NK-92 (cell line): ENCODE measurements around the gene ITM2C.

Experiments
- DNase-seq: peaks from one replicate; lab custom pipeline; 2025; ENCODE audit not compliant: unreplicated experiment; lab: John Stamatoyannopoulos, UW

The ITM2C gene

DNA sequence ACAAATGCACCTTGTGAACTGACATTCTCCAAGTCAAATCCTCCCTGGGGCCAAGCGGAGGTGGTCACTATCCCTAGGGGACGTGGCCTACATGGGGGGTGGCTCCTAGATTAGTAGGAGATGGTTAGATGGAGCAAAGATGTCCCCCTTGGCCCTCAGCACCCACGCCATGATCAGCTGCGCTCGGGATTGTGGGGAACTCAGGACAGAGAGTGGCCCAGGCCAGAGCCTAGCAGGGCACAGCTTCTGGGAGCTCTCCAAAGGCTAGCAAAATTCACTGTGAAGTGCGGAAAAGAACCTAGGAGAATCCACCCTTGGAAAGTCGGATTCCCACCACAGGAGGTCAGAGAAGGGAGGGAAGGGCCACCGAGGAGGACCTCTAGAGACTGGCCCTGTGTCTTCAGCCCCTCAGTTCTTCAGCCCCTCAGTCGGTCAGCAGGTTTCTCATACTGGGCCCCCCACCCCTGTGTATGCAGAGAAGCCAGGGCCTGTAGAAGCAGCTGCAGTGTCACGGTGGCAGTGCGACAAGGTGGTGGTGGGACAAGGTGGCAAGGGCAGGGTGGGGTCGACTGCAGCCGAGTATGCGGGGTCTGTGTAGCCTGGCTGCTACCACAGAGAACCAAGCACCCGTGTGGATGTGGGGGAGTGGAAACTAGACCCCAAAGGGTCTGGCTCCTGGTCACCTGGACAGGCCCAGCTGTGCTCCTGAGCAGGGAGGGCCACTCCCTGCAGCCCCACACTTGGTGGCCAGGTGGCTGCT, 41.9 kb downstream of the ITM2C start:
- no peak for DNase-seq

DNA sequence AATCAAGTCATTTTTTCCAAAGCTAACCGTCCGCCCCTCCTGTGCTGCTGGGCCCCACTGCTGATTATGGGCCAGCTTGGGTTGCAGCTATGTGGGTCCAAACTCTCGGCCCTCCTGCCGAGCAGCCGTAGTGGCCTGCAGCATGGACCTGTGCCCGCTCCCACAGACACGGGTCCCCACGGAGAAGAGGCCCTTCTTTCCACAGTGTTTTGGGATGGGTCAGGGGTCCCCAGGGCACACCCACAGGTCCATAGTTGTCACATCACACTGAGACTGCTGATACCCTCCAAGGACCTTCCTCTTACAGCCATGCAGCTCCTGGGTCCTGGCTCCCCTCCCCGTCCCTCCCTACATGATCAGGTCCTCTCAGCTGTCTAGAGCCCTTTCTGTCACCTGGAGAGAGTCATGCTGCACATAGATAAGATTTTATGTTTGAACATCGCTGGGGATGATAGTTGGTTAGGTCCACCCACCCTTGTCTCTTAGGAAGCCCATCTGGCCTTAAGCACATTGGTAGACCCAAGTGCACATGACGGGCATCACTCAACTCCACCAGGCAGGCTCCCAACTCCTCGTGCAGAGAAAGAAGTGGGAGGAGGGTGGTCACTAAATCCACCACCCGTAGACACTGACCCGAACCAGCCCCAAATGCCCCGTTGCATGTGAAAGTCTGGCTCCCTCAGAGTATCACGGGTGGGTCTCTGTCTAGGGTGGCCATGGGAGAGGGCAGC, 42.8 kb downstream of the ITM2C start:
- no peak for DNase-seq

DNA sequence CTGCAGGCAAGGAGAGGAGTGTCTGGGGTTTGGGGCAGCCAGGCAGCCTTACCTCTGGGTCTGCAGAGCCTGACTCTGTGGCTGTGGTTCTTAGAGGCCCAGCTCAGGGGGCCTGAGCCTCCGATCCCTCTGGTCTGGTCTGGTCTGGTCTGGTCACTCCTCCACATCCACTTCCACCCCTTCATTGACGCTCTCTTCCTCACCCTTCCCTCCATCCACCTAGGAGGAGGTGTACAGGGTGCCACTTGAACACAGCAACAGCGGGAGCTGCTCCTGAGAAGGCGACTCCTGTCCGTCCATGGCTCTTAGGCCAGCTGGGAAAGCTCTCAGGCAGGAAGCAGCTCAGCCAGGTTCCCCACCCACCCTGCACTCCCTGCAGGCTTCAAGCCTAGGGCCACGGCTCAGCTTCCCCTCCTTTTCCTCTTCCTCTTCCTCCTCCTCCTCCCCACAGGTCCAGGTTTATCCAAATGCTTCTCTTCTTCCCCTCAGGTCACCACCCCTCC, 43.4 kb downstream of the ITM2C start:
- DNase-seq: no peak

DNA sequence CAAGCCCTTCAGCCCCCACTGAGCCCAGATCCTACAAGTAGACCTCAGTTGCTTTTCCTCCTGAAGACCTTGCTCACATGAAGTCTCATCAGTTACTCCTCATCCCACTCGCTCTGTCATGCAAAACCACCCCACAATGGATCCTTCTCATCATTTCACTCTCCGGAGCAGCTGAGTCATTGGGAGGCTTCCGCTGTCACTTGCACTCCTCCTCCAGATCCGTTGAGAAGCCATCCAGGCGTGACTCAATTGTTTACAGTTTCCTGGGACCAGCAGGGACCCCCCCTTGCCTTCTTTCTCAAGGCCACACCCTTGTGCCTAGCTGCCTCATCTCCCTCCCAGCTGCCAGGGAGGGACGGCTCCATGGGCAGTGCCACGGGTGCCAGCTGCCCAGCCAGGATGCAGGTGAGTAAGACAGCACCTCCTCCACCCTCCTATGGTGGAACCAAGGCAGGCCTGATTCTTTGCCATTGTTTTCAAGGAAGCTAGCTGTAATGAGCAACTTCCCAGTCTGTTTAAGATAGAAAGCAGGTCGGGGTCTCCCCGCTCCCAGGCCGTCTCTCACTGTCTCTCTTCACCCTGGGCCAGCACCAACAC, 44.0 kb downstream of the ITM2C start:
- DNase-seq: no peak

DNA sequence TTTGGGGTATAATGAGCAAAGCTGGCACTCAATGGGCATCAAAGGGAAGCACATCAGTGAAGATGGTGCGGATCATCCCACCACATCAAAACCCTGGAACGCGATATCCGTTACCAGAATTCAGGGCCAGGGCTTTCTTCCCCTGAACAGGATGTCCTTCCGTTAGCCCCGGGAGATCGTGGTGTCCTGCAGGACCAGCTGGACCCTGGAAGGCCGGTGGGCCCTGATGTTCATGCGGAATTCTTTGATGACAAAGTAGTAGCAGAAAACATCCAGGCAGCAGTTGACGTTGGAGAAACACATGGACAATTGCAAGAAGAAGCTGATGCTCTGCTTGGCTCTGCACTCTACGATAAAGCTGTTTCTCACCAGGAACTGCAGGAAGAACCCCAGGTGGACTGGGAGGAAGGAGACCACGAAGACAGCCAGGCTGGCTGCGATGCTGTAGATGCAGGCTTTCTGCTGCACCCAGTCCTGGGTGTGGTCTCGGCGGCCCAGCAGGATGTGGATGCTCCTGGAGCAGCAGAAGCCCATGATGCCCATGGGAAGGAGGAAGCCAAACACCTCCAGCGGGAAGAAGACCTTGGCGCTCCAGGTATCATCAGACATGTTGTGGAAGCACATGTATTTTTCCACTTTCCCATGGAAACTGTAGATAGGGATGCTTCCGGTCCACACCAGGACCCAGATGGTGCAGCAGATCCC, 45.3 kb downstream of the ITM2C start:
- DNase-seq: no peak

DNA sequence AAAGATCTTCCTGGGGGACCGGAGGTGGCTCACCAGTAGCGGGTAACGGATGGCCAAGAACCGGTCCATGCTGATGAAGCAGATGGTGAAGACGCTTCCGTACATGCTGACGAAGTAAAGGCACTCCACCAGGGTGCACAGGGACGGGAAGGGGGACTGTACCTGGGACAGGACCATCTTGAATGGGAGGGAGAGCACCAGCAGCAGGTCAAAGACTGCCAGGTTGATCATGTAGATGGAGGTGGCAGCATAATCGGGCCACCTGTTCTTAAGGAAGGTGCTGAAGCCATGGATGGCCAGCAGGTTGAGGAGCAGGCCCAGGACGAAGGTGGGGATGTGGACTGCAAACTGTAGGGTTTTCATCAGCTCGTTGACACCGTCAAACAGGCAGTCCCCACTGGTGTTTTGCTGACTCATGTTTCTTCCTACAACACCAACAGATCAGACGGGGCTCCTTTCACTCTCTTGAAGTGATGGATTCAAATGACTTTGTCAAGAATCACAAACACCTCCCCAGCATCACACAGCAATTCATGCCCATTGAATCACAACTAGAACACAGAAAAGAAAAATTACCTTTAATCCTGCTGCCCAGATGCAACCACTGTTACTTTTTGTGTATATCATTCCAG, 45.9 kb downstream of the ITM2C start:
- DNase-seq: no peak

DNA sequence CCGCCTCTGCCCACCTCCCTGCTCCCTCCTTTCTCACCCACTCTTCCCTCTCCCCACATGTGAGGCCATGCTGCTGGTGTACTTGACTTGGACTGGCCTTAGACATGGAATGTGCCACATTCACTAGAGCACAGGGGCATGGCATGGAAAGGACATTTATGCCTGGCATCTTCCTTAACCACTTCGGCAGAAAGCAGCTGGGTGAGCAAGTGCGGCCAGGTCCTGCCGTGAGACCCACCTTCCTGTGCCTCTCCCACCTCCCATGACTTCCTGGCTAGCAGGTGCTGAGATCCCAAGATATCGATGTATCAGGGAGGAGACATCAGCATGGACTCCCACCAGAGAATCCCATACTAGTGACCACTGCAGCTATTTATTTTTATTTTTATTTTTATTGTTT, 47.3 kb downstream of the ITM2C start:
- DNase-seq: no peak

DNA sequence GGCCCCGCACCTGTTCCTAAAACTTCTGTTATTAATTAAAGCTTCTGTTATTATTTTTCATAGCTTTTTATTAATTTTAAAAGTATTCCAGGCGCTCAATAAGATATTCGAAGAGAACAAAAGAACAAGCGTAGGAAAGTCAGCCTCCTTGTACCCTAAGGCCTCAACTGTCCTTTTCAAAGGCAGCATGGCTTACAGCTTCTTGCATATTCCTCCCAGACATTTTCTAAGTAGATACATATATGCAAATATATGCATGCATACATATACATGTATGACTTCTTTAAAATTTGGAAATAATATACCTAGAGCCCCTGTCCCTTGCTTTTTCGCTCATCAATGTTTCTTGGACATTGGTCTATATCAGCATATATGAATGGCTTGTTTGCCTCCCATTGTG, 48.0 kb downstream of the ITM2C start:
- no peak for DNase-seq

DNA sequence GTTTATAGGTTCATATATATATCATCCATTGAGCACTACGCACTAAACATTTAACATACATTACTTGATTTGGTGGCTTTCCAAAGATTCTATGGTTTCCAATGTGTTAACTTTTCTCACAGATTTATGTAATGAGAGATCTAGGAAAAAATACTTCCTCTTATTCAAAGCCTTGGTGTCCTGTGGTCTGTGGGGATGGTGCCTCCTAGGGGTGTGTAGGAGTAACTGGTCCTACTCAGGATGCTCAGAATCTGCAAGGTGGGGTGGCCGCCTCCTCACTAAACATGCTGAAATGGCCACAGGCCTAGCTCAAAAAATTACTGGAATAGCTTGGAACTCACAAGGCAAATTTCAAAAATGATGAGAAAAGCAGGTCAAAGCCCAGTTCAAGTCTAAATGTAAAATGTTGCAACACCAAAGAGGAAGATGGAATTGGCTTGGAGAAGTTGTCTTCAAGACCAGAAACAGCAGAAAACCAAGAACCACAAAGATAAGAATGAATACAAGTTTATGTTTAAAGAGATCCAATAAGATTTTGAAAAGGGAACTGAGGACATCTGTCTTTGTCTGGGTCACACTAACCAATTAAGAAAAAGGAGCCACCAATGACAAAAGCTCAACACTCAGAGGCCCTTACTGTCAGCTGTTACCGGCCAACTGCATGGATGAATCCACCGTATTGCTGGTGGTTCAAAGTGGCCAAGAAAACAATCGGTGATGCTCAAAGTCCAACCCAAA, 48.8 kb downstream of the ITM2C start:
- no peak for DNase-seq

DNA sequence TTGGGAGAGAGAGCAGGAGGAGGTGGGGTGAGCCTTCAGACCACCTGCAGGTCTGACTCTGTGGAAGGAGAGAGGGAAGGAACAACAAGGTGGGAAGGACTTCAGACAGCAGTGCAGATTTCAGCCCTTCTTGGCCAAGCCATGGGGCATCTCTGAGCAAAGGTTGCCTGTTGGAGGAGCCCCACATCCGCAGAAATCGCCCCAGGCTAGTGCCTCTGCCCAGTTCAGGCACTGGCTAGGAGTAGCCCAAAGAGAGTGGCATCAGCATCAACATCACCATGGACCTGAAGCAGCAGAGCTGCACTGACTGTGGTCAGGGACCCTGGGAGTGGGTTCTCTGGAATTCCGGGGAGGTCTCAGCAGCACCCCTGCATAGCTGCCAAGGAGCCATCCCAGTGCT, 50.1 kb downstream of the ITM2C start:
- no peak for DNase-seq

DNA sequence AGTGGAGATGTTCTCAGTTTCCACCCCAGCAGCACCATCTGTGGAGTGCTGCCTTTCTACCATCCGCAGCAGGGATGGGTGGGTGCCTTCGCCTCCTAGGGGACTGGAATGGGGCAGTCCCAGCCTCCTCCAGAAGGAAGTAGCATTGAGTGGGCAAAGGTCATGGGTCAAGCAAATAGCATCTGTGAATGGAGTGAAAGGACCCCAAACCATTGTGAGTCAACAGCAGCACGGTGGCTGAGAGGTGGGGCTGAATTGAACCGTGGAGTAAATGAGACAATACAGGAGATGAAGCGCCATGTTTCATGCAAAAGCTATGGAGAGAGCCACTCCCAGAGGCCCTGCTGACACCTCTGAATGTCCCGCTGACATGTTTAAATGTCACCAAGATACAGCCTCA, 50.6 kb downstream of the ITM2C start:
- DNase-seq: no peak

DNA sequence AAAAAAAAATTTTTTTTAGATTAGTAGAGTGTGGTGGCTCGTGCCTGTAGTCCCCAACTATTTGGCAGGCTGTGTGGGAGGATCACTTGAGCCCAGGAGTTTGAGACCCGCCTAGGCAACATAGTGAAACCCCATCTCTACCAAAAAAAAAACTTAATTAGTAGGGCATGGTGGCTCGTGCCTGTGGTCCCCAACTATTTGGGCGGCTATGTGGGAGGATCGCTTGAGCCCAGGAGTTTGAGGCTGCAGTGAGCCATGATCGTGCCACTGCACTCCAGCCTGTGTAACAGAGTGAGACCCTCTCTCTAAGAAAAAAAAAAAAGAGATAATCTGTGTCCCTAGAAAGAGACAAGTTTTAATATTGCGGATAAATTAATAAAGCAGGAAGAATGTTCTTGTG, 51.5 kb downstream of the ITM2C start:
- no peak for DNase-seq

DNA sequence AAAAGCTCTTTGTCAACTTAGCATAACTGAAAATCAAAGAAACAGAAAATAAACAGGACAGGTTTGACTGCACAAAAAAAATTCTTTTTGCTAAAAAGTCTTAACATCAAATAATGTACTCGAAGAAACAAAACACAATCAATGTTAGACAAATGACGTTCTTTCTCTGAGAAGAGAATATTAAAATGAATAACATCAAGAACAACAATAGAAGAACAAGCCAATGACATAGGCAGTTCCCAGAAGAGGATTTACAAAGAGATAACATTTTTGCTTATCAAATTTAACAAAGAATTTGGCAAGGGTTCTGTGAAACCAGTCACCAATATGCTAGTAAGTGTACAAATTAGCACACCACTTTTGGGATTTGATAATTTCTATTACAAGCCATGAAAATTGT, 54.5 kb downstream of the ITM2C start:
- DNase-seq: no peak

DNA sequence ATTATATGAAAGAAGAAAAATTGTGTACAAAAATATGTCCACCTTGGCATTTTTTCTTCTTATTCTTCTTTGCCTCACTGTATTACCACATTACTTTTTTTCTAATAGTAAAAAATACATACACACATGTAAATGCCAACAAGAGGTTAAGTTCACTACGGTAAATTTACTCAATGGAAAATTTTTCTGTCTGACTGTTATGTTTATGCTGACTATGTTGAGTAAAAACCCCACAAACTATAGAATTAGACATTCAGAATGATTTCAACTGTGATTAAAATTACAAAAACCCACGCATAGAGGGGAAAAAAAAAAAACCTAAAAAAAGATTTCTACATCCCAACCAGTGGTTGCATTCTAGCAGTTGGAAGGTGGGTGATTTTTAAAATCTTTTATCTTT, 54.9 kb downstream of the ITM2C start:
- DNase-seq: no peak

DNA sequence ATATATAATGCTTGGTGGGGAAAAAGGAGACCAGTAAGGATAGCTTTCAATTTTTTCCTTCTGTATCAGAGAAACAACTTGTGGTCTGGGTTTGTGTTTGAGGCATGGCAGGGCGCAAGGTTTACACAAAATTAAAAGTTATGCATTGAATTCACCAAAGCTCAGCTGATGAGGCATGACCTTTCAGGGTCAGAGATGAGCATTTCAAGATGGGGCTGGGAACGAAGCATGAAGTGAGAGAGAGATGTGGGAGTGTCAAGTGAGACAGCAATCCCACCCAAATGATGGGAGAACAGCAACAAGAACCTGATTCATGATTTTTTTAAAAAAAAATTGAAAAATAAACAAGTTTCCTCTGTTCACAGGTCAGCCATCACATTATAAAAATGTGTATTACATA, 55.4 kb downstream of the ITM2C start:
- DNase-seq: no peak

DNA sequence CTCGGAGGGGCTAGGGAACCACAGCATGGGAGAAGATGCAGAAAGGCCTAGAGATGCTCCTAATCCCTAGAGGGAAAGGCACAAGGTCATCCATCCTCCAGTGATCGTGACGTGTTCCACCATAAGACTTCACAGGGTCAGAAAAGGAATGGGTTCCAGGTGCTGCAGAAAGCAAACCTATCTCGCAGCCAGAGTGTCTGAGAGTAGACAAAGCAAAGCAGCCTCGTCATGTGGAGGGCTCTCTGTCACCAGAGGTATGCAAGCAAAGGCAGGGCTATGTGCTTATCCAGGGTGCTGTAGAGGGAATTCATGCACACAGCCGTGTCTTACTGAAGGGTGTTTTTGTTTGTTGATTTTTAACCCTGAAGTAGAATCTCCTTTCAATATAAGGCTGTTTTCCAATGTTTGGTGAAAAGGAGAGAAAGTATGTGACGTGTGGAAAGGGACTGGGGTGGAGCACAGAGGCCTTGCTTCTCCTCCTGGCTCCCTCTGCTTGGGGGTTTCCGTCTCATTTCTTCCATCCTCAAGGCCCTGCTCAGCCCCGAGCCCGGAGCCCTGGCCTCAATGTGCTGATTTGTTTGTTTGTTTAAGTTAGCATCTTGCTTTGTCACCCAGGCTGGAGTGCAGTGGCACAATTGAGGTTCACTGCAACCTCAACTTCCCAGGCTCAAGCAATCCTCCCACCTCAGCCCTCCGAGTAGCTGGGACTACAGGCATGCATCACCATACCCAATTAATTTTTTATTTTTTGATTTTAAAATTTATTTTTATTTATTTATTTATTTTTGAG, 57.3 kb downstream of the ITM2C start:
- no peak for DNase-seq

DNA sequence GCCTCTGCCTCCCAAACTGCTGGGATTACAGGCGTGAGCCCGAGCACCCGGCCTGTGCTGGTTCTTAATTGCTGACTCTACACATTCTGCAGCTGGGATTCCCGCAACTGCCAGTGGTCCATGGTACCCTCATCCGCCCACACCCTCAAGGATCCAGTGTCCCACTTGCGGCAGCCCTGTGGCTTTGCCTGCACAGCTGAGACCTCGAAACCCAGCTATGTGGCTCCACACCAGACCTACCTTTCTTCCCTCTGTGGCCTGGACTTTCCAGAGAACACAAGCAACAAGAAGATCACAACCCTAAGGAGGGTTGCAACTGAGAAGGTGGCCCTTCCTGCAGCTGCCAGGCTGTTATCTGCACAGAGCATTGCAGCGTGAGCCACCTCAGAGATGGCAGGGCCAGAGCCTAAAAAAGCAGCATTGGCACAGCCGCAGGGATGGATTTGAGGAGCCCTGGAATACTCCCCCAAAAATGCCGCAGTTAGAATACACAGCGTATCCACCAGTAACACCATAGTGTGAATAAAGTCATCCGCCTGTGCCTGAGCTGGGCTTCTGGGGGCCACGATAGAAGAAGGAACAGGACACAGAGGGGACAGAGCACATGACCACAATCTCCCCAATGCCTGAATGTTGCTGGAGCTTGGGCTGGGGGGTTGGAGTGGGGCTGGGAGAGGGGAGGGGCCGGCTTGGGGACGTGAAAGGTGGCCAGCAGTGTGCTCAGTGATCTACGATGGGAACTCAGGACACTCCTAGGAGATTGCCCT, 58.4 kb downstream of the ITM2C start:
- no peak for DNase-seq

DNA sequence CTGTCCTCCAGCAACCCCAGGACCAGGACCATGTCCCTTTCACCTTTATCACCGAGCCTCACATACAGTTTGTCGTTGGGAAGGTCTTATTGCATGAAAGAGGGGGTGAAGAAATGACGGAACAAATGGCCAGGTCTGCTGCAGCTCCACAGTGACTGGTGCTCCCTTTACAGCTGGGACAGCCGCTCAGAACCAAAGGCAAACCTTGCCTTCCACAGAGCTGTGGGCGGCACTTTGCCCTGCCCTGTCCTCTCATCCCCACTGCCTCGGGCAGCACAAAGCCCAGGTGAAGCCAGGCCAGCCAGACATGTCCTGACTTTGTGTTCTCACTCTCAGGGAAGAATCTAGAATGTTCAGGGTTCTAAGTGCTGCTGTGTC, 59.3 kb downstream of the ITM2C start:
- DNase-seq: no peak
